Measurements from ENCODE around the gene PCSK1N.
"Not testable (repeated sequence)": the region's sequence is repeated elsewhere in the genome, so short reads cannot be mapped to it uniquely, and the experiment has no call there.

The PCSK1N gene

DNA sequence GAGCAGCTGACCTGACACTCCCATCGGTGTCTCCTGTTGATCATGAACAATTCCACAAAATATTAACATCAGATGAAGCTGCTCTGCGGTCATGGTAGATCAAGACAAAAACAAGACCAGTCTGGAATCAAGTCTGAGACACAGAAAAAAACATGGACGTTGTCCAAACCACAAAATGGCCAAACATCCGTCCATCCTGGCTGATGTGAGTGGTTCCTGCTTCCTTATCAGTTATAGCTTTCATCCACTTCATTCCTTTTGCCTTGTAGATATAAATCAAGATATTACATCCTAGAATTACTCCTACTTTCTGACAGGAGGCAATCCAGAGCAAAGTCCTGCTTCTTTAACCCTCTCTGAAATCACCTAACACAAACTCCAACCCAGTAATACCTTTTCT, 28.8 kb upstream of the PCSK1N start:
- Histone ChIP-seq H4K91ac (ENCODE audit: low read depth, low read length) (no peak overlapping the region), H3K4me2 (ENCODE audit: low read length) (no peak overlapping the region), H2AK5ac (ENCODE audit: low read length) (no peak overlapping the region), H3K27me3 (ENCODE audit: insufficient read depth, low read length) (no peaks in the 10 kb centered on the region), H3K18ac (ENCODE audit: low read length) (no peak overlapping the region), H3K4ac (ENCODE audit: low read depth, low read length) (no peak overlapping the region), H3K79me2 (ENCODE audit: control insufficient read depth, insufficient read depth, low read length, poor library complexity) (no peaks in the 10 kb centered on the region), H3K79me1 (ENCODE audit: low read length) (no peaks in the 10 kb centered on the region), H3K4me3 (ENCODE audit: low read depth, low read length) (no peak overlapping the region), H2BK12ac (ENCODE audit: low read length) (no peak overlapping the region), H3K14ac (ENCODE audit: low read length) (no peak overlapping the region), H3K9me3 (ENCODE audit: insufficient read depth, low read depth, low read length) (no peaks in the 10 kb centered on the region), H3K27ac (ENCODE audit: low read depth, low read length) (no peak overlapping the region), H2BK120ac (ENCODE audit: insufficient read depth, low read length, poor library complexity) (no peak overlapping the region), H3K4me1 (ENCODE audit: control insufficient read depth in 1 of 2, insufficient read depth in 2 of 2, low read length in 2 of 2) (peaks cover 0 to 5% of the 10 kb centered on the region in 2 experiments), H3K9ac (ENCODE audit: low read length) (no peak overlapping the region), H3K23ac (ENCODE audit: low read length) (no peak overlapping the region), H3K36me3 (ENCODE audit: control insufficient read depth in 1 of 2, insufficient read depth in 2 of 2, low read length in 2 of 2) (no peaks in the 10 kb centered on the region), H4K8ac (ENCODE audit: low read depth, low read length) (no peak overlapping the region), H2BK5ac (ENCODE audit: low read depth, low read length, poor library complexity) (no peak overlapping the region), H4K12ac (ENCODE audit: low read depth, low read length) (no peak overlapping the region), H2AFZ (ENCODE audit: insufficient read depth, low read length, poor library complexity) (no peak overlapping the region)
- no CpG with 5 or more reads among the region's 4 CpGs for WGBS (ENCODE audit: extremely low coverage, insufficient coverage, insufficient read length)
- no peak for DNase-seq

DNA sequence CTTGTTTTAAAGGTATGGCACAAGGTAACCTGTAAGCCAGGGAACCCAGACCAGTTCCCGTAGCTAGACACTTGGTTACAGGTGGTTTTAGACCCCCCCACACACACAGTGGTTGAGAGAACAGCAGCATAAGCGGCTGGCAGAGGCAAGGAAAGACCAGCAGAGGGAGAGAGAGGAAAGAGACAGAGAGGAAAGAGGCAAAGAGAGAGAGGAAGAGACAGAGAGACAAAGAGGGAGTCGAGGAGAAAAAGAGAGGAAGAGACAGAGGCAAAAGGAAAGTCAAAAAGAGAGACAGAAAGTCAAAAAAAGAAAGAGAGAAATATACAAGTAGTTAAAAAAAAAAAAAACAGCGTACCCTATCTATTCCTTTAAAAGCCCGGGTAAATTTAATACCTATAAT, 19.5 kb upstream of the PCSK1N start:
- H3K9me3 ChIP-seq (ENCODE audit: insufficient read depth, low read depth, low read length): no peaks in the 10 kb centered on the region
- no peak overlapping the region for H2AK5ac ChIP-seq (ENCODE audit: low read length)
- no peaks in the 10 kb centered on the region for H3K79me1 ChIP-seq (ENCODE audit: low read length)
- peak in 1 of 2 donors; percentile 32 for DNase-seq
- H3K4ac ChIP-seq (ENCODE audit: low read depth, low read length): no peak overlapping the region
- H4K12ac ChIP-seq (ENCODE audit: low read depth, low read length): no peak overlapping the region
- no peak overlapping the region for H2BK12ac ChIP-seq (ENCODE audit: low read length)
- H3K36me3 ChIP-seq (ENCODE audit: control insufficient read depth in 1 of 2, insufficient read depth in 2 of 2, low read length in 2 of 2): no peaks in the 10 kb centered on the region
- H3K9ac ChIP-seq (ENCODE audit: low read length): no peak overlapping the region
- no peak overlapping the region for H3K27ac ChIP-seq (ENCODE audit: low read depth, low read length)
- H3K14ac ChIP-seq (ENCODE audit: low read length): no peak overlapping the region
- H4K91ac ChIP-seq (ENCODE audit: low read depth, low read length): no peak overlapping the region
- H3K4me1 ChIP-seq (ENCODE audit: control insufficient read depth in 1 of 2, insufficient read depth in 2 of 2, low read length in 2 of 2): no peaks in the 10 kb centered on the region
- no peak overlapping the region for H3K4me2 ChIP-seq (ENCODE audit: low read length)
- H3K79me2 ChIP-seq (ENCODE audit: control insufficient read depth, insufficient read depth, low read length, poor library complexity): no peaks in the 10 kb centered on the region
- no peak overlapping the region for H2BK120ac ChIP-seq (ENCODE audit: insufficient read depth, low read length, poor library complexity)
- H3K18ac ChIP-seq (ENCODE audit: low read length): no peak overlapping the region
- no peak overlapping the region for H4K8ac ChIP-seq (ENCODE audit: low read depth, low read length)
- no peaks in the 10 kb centered on the region for H3K27me3 ChIP-seq (ENCODE audit: insufficient read depth, low read length)
- no CpG with 5 or more reads among the region's 5 CpGs for WGBS (ENCODE audit: extremely low coverage, insufficient coverage, insufficient read length)
- H2AFZ ChIP-seq (ENCODE audit: insufficient read depth, low read length, poor library complexity): no peak overlapping the region
- H2BK5ac ChIP-seq (ENCODE audit: low read depth, low read length, poor library complexity): no peak overlapping the region
- H3K4me3 ChIP-seq (ENCODE audit: low read depth, low read length): no peak overlapping the region
- H3K23ac ChIP-seq (ENCODE audit: low read length): no peak overlapping the region

DNA sequence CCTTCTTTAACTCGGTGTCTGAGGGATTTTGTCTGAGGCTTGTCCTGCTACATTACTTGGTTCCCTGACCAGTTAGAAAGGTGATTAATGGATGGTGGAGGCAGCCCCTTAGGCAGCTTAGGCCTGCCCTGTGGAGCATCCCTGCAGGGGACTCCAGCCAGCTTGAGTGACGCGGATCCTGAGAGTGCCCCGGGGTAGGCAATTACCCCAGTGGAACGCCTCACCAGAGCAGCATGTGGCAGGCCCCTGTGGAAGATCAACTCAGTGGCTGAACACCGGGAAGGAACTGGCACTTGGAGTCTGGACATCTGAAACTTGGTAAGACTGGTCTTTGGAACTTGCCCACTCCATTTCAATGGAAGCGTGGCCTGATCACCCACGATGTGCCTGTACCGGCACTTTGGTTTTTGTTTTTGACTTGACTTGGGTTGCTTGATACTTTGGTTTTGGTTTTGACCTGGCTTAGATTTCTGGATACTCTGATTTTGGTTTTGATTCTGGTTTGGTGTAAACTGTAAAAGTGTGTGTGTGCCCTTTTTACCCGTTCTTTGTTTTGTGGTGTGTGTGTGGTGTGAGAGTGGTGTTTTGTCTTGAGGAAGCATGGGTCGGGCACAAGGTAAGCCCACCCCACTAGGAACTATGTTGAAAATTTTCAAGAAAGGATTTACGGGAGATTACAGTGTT, 18.9 kb upstream of the PCSK1N start:
- not testable (repeated sequence) for H3K9me3 ChIP-seq (ENCODE audit: insufficient read depth, low read depth, low read length); H3K27me3 ChIP-seq (ENCODE audit: insufficient read depth, low read length); H2BK5ac ChIP-seq (ENCODE audit: low read depth, low read length, poor library complexity); H2BK120ac ChIP-seq (ENCODE audit: insufficient read depth, low read length, poor library complexity); H3K18ac ChIP-seq (ENCODE audit: low read length); H3K27ac ChIP-seq (ENCODE audit: low read depth, low read length); H3K14ac ChIP-seq (ENCODE audit: low read length); H2BK12ac ChIP-seq (ENCODE audit: low read length); H4K12ac ChIP-seq (ENCODE audit: low read depth, low read length); H3K23ac ChIP-seq (ENCODE audit: low read length); H3K79me2 ChIP-seq (ENCODE audit: control insufficient read depth, insufficient read depth, low read length, poor library complexity); H3K4me1 ChIP-seq (ENCODE audit: control insufficient read depth in 1 of 2, insufficient read depth in 2 of 2, low read length in 2 of 2); H3K4me3 ChIP-seq (ENCODE audit: low read depth, low read length); H3K4me2 ChIP-seq (ENCODE audit: low read length); H2AK5ac ChIP-seq (ENCODE audit: low read length); H3K9ac ChIP-seq (ENCODE audit: low read length); H3K36me3 ChIP-seq (ENCODE audit: control insufficient read depth in 1 of 2, insufficient read depth in 2 of 2, low read length in 2 of 2); H4K8ac ChIP-seq (ENCODE audit: low read depth, low read length); H3K79me1 ChIP-seq (ENCODE audit: low read length); H2AFZ ChIP-seq (ENCODE audit: insufficient read depth, low read length, poor library complexity); H3K4ac ChIP-seq (ENCODE audit: low read depth, low read length); H4K91ac ChIP-seq (ENCODE audit: low read depth, low read length)
- peak; percentile 20 to 51 for DNase-seq
- no CpG with 5 or more reads among the region's 12 CpGs for WGBS (ENCODE audit: extremely low coverage, insufficient coverage, insufficient read length)

DNA sequence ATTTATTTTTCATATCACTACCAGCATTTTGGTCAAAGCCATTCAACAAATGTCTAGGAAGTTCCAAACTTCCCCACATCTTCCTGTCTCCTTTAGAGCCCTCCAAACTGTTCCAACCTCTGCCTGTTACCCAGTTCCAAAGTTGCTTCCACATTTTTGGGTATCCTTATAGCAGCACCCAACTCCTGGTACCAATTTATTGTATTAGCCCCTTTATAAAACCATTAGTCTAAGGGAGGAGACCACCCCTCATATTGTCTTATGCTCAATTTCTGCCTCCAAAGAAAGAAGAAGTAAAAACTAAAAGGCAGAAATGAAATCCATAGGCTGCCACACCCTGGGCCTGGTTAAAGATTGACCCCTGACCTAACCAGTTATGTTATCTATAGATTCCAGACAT, 18.1 kb upstream of the PCSK1N start:
- H2AK5ac ChIP-seq (ENCODE audit: low read length); H3K9me3 ChIP-seq (ENCODE audit: insufficient read depth, low read depth, low read length); H4K91ac ChIP-seq (ENCODE audit: low read depth, low read length); H4K12ac ChIP-seq (ENCODE audit: low read depth, low read length); H2BK5ac ChIP-seq (ENCODE audit: low read depth, low read length, poor library complexity); H2BK120ac ChIP-seq (ENCODE audit: insufficient read depth, low read length, poor library complexity); H3K4ac ChIP-seq (ENCODE audit: low read depth, low read length); H4K8ac ChIP-seq (ENCODE audit: low read depth, low read length); H3K79me2 ChIP-seq (ENCODE audit: control insufficient read depth, insufficient read depth, low read length, poor library complexity); DNase-seq; H3K27ac ChIP-seq (ENCODE audit: low read depth, low read length); H3K18ac ChIP-seq (ENCODE audit: low read length); H3K23ac ChIP-seq (ENCODE audit: low read length); H3K36me3 ChIP-seq (ENCODE audit: control insufficient read depth in 1 of 2, insufficient read depth in 2 of 2, low read length in 2 of 2); H3K79me1 ChIP-seq (ENCODE audit: low read length); H3K9ac ChIP-seq (ENCODE audit: low read length); H3K4me1 ChIP-seq (ENCODE audit: control insufficient read depth in 1 of 2, insufficient read depth in 2 of 2, low read length in 2 of 2); H2AFZ ChIP-seq (ENCODE audit: insufficient read depth, low read length, poor library complexity); H3K27me3 ChIP-seq (ENCODE audit: insufficient read depth, low read length); H3K14ac ChIP-seq (ENCODE audit: low read length); H3K4me2 ChIP-seq (ENCODE audit: low read length); H3K4me3 ChIP-seq (ENCODE audit: low read depth, low read length); H2BK12ac ChIP-seq (ENCODE audit: low read length): not testable (repeated sequence)
